ENCODE data around the gene MRGPRD. TPM values are rescaled to one million over a fixed set of nuclear protein-coding genes. Genes with fewer than 3 reads are reported as not detected.

Gene MRGPRD
- total RNA-seq, 4 donors from 2014 or later, result not detected

GRCh38 chr11:68994894-68995285, 14.1 kb upstream of the MRGPRD start:
- H3K27me3 ChIP-seq, result no peaks in the 10 kb centered on the region
- DNase-seq, result no peak
- peaks cover 0 to 13% of the 10 kb centered on the region in 2 donors for H3K4me1 ChIP-seq
- H3K27ac ChIP-seq, result no peak overlapping the region
- no peak overlapping the region for H3K4me3 ChIP-seq (replicated peaks in 1 of 3)
- H3K36me3 ChIP-seq, result no peaks in the 10 kb centered on the region
- TF ChIP-seq POLR2A (IDR thresholded peaks at IDR 0.05), result no peak
- TF ChIP-seq, protein P1, sequence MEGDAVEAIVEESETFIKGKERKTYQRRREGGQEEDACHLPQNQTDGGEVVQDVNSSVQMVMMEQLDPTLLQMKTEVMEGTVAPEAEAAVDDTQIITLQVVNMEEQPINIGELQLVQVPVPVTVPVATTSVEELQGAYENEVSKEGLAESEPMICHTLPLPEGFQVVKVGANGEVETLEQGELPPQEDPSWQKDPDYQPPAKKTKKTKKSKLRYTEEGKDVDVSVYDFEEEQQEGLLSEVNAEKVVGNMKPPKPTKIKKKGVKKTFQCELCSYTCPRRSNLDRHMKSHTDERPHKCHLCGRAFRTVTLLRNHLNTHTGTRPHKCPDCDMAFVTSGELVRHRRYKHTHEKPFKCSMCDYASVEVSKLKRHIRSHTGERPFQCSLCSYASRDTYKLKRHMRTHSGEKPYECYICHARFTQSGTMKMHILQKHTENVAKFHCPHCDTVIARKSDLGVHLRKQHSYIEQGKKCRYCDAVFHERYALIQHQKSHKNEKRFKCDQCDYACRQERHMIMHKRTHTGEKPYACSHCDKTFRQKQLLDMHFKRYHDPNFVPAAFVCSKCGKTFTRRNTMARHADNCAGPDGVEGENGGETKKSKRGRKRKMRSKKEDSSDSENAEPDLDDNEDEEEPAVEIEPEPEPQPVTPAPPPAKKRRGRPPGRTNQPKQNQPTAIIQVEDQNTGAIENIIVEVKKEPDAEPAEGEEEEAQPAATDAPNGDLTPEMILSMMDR (IDR thresholded peaks at IDR 0.05), result no peak
- WGBS, 2 donors, result 71 to 80% methylated on average over 6 of the region's 6 CpGs
- no peaks in the 10 kb centered on the region for H3K9me3 ChIP-seq
- intact Hi-C loops (cut with DNase I), result no loop called here

- no peak for TF ChIP-seq POLR2A (IDR thresholded peaks at IDR 0.05)
- TF ChIP-seq, protein P1 (IDR thresholded peaks at IDR 0.05), result no peak
- no peak for DNase-seq
- intact Hi-C loops (cut with DNase I), result no loop called here
- WGBS, 2 donors, result 76 to 83% methylated on average over 14 to 17 of the region's 28 CpGs
- no peak overlapping the region for H3K27ac ChIP-seq
- no peaks in the 10 kb centered on the region for H3K36me3 ChIP-seq
- no peak overlapping the region for H3K4me3 ChIP-seq (replicated peaks in 1 of 3)
- H3K9me3 ChIP-seq, result no peaks in the 10 kb centered on the region
- peaks cover 0 to 12% of the 10 kb centered on the region in 2 donors for H3K4me1 ChIP-seq
- H3K27me3 ChIP-seq, result no peaks in the 10 kb centered on the region
Measured at GRCh38 chr11:68994161-68994893, 13.5 kb upstream of the MRGPRD start.

DNA sequence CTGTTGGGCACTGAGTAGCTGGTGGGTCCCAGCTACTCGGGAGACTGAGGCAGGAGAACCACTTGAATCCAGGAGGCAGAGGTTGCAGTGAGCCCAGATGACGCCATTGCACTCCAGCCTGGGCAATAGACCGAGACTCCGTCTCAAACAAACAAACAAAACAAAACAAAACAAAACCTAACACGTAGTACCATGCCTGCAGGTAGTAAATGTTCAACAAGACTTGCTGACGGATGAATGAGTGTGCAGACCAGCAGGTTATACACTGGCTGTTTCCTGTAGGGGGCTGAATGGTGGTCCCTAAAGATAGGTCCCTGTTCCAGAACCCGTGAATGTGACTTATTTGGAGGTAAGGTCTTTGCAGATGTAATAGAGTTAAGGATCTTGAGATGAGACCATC, 12.8 kb upstream of the MRGPRD start:
- Histone ChIP-seq H3K4me3 (replicated peaks in 1 of 3) (no peak overlapping the region), H3K36me3 (no peaks in the 10 kb centered on the region), H3K27me3 (no peaks in the 10 kb centered on the region), H3K4me1 (peaks cover 0 to 4% of the 10 kb centered on the region in 2 donors), H3K27ac (no peak overlapping the region), H3K9me3 (no peaks in the 10 kb centered on the region)
- DNase-seq, result no peak
- intact Hi-C loops (cut with DNase I), result no loop called here
- WGBS, 2 donors, result 46 to 61% methylated on average over 7 of the region's 7 CpGs
- TF ChIP-seq, protein P1 (IDR thresholded peaks at IDR 0.05), result no peak
- no peak for TF ChIP-seq POLR2A (IDR thresholded peaks at IDR 0.05)

- no peak for DNase-seq
- Histone ChIP-seq H3K9me3 (no peaks in the 10 kb centered on the region), H3K27ac (no peak overlapping the region), H3K4me1 (no peaks in the 10 kb centered on the region), H3K36me3 (no peaks in the 10 kb centered on the region), H3K27me3 (no peaks in the 10 kb centered on the region), H3K4me3 (replicated peaks in 1 of 3) (no peak overlapping the region)
- no peak for TF ChIP-seq POLR2A (IDR thresholded peaks at IDR 0.05)
- TF ChIP-seq, protein P1 (IDR thresholded peaks at IDR 0.05), result no peak
- WGBS, 2 donors, result 61 to 80% methylated on average over 9 to 14 of the region's 14 CpGs
- intact Hi-C loops (cut with DNase I), result no loop called here
Measured at GRCh38 chr11:68992743-68993255, 12.0 kb upstream of the MRGPRD start.

GRCh38 chr11:68990995-68991780, 10.4 kb upstream of the MRGPRD start:
- TF ChIP-seq POLR2A (IDR thresholded peaks at IDR 0.05), result no peak
- TF ChIP-seq, protein P1 (IDR thresholded peaks at IDR 0.05), result no peak
- Histone ChIP-seq H3K4me1 (no peaks in the 10 kb centered on the region), H3K27ac (no peak overlapping the region), H3K9me3 (no peaks in the 10 kb centered on the region), H3K4me3 (replicated peaks in 1 of 3) (no peak overlapping the region), H3K27me3 (no peaks in the 10 kb centered on the region), H3K36me3 (no peaks in the 10 kb centered on the region)
- no peak for DNase-seq
- intact Hi-C loops (cut with DNase I), result no loop called here
- WGBS, 2 donors, result 85 to 88% methylated on average over 13 to 15 of the region's 16 CpGs

Data from thyroid gland (tissue), 4 donors.